Endothelial cell of hepatic sinusoid (primary cell): Measurements from ENCODE around the gene AEBP2.
"Not testable (repeated sequence)": the region's sequence is repeated elsewhere in the genome, so short reads cannot be mapped to it uniquely, and the experiment has no call there.

ENCODE experiments used
- in situ Hi-C: cut with HindIII; loops from 2 replicates; pipeline ENCODE4 v1.10.0; 2017; ENCODE audit warnings: low sequenced_read_pairs

Gene AEBP2

DNA sequence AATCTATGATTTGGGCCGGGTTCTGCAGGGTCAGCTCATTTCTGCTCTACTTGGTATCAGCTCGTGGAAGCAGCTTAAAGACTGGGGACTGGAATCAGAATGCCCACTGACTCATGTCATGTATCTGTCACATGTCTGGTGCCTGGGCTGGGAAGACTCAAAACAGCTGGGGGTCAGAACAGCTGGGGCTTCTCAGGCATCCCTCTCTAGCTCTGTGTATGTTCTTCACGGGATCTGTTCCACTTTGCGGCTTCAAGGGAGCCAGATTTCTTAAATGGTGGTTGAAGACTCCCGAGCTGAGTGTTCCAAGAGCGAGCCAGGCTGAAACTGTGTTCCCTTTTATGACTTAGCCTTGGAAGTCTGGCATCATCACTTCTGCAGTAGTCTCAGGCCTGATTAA is 11.9 kb downstream of the AEBP2 start:
- in situ Hi-C loops = no loop called here

DNA sequence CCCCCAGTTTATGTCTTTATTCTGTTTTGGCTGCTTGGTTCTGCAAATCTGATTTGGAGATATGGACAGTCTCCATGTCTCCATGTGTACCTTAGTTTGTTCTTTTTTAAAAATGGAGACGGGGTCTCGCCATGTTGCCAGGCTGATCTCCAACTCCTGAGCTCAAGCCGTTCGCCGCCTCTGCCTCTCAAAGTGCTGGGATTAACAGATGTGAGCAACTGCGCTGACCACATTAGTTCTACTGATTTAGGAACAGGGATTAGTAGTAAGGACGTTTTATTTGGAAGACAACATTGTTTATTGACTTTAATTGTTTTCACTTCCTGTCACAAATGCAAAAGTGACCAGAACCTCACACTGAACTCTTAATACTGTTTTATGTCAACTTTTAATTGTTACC is 14.7 kb downstream of the AEBP2 start:
- in situ Hi-C loops = no loop called here

- in situ Hi-C loops = no loop called here
Observed at GRCh38 chr12:19454837-19455236, 15.5 kb downstream of the AEBP2 start.

DNA sequence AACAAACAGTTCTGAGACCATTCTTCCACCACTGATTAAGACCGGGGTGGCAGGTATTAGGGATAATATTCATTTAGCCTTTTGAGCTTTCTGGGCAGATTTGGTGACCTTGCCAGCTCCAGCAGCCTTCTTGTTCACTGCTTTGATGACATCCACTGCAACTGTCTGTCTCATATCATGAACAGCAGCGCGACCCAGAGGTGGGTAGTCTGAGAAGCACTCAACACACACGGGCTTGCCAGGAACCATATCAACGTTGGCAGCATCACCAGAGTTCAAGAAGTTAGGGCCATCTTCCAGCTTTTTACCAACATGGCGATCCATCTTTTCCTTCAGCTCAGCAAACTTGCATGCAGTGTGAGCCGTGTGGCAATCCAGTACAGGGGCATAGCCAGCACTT is 16.9 kb downstream of the AEBP2 start:
- in situ Hi-C loops = no loop called here

- in situ Hi-C loops = no loop called here
Observed at GRCh38 chr12:19457561-19457960, 18.3 kb downstream of the AEBP2 start.

GRCh38 chr12:19458733-19459132 is 19.4 kb downstream of the AEBP2 start:
- in situ Hi-C loops = no loop called here

DNA sequence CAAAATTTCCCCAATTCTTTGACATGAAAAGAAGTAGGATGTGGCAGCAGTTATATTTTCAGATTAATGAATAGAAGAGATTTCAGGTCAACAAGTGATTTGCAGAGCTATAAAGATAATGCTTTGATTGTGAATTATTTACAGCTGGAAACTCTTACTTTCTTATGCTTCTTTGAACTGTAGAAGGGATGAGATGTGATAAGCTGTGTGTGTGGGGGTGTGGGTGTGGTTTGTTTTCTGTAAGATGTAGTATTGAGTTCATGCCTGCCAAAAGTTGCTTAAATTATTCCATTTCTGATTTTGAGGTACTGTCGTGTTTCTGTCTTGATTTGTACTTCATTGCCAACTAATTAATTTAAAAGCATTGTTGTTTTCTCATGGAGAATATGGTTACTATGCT is 22.7 kb downstream of the AEBP2 start:
- in situ Hi-C loops = no loop called here

GRCh38 chr12:19462406-19462805 is 23.1 kb downstream of the AEBP2 start:
- in situ Hi-C loops = no loop called here

DNA sequence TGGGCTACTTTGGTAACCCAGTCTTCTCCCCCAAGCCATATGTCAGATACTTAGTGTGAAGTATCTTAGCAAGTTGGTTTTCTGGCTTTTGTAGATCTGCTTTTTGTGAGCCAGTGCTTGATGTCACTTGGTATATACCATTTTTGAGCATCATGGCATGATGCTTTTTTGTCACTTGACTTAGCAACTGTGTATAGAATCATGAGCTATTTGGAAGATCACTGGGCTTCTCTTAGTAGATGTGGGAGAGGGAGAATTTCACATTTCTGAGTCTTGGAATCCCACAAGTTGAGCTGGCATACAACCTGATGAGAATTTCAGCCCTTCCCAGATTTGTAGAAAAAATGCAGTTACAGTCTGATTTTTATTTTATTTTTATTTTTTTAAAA is 24.9 kb downstream of the AEBP2 start:
- in situ Hi-C loops = no loop called here

GRCh38 chr12:19465711-19466110 is 26.4 kb downstream of the AEBP2 start:
- in situ Hi-C loops = no loop called here

DNA sequence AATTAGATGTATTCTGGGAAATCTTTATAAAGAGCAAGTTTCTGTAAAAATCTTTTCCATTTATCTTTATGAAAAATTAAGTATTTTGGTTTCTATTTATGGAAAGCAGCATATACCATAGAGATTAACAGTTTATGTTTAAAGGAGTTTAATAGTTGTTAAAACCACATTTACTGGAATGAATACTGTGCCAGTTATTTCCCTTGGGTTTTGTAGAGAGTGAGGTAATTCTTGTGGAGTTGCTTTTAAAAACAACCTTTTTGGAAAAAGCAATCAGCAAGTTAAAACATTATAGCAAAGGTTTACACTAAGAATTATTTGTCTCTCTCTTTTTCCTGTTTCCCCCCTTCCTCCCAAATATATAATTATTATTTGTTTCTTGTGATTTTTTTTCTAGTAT is 34.9 kb downstream of the AEBP2 start:
- in situ Hi-C loops = no loop called here

GRCh38 chr12:19475884-19476505 is 36.7 kb downstream of the AEBP2 start:
- in situ Hi-C loops = not testable (repeated sequence)

DNA sequence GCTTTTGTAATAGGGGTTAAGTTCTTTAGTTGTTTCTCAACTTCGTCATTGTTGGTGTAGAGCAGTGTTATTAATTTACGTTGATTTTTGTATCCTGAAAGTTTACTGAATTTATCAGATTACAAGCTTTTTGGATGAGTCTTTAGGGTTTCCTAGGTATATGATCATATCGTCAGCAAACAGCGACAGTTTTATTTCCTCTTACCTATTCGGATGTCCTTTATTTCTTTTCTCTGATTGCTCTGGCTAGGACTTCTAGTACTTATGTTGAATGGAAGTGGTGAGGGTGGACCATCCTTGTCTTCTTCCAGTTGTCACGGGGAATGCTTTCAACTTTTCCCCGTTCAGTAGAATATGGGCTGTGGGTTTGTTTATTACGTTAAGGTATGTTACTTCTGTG is 37.8 kb downstream of the AEBP2 start:
- in situ Hi-C loops = no loop called here

GRCh38 chr12:19480459-19480858 is 41.2 kb downstream of the AEBP2 start:
- in situ Hi-C loops = no loop called here

DNA sequence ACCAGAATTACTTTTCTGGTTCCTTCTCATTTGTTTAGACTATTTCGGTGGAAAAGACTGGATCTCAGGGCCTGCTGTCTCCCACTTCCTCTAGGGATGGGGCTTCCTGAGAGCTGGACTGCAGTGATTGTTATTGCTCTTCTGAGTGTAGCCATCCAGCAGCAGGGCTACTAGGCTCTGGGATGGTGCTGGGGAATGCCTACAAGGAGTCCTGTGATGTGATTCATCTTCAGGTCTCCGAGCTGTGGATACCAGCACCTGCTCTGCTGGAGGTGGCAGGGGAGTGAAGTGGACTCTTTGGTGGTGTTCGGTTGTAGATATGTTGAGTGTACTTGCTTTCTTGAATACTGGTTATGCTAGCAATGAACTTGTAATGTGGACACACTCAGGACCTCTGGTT is 42.7 kb downstream of the AEBP2 start:
- in situ Hi-C loops = no loop called here

DNA sequence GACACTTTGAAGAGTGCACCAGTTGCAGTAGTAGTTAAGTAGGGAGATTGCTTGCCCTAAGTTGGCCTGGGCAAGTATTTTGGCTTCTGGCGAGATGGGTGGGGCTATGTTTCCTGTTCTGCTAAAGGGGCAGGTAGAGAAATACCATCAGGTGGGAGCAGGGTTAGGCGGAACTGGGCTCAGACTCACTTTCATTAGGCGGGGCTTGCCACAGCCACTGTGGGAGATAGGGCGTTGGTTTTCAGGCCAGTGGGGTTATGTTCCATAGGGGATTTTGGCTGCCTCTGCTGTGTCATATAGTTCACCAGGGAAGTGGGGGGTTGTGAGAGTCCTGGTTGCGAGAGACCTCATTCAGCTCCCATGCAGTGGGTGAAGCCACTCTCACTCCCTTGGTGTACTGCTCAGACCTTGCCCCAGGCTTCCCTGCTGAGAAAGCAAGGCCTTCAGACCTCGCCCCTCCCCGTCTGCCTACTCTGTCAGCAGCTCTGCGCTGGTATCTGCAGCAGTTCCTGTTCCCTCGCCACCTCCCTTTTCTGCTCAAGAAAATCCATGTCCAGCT is 43.3 kb downstream of the AEBP2 start:
- in situ Hi-C loops = no loop called here

- in situ Hi-C loops = no loop called here
Observed at GRCh38 chr12:19483727-19484126, 44.4 kb downstream of the AEBP2 start.

GRCh38 chr12:19484738-19485137 is 45.4 kb downstream of the AEBP2 start:
- in situ Hi-C loops = no loop called here

GRCh38 chr12:19485240-19485639 is 45.9 kb downstream of the AEBP2 start:
- in situ Hi-C loops = no loop called here

- in situ Hi-C loops = no loop called here
Observed at GRCh38 chr12:19489168-19489567, 49.9 kb downstream of the AEBP2 start.

DNA sequence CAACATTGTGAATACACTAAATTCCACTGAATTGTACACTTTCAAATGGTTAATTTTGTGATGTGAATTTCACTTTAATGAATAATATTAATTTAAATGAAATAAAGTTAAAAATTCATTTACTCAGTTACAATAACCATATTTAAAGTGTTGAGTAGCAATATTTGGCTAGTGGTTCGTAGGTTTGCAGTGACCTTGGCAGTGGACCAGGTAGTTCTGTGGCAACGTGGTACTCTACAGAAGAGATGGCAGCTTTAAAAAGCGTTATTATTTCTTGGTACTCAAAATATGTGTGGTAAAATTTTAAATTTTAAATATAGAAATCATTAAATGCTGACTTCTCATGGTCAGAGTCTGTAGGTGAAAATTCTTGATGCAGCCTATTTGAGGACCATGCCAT is 51.6 kb downstream of the AEBP2 start:
- in situ Hi-C loops = no loop called here

DNA sequence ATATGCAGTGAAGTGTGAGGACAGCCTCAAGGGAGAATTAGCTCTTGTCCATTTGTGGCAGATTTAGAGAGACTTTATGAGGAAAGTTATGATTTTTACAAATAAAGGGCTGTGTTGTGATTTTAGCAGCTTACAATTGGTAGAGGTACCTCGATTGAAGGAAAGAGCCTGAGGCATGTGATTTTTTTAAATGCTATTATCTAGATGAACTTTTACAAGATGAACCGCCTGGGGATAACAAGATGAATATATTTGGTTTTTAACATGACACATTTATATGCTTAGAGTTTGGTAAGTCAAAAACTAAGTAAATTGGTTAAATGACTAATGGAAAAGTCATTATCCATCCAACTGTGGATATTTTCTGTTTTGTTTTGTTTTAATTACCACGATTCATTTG is 52.6 kb downstream of the AEBP2 start:
- in situ Hi-C loops = no loop called here

- in situ Hi-C loops = no loop called here
Observed at GRCh38 chr12:19496219-19496878, 57.1 kb downstream of the AEBP2 start.
